ENCODE results near the gene B4GALT4.
"Not testable (repeated sequence)": the region's sequence is repeated elsewhere in the genome, so short reads cannot be mapped to it uniquely, and the experiment has no call there.

The B4GALT4 gene

GRCh38 chr3:119240591-119241434, at the start of gene B4GALT4:
TSS of gene B4GALT4 (minus strand) at chr3:119240878. CDS start at chr3:119230099, 10,779 bp downstream.
- peak; percentile 66 to 73 for DNase-seq

- DNase-seq, result peak; percentile 78 to 84
Measured at GRCh38 chr3:119289404-119289770, 48.7 kb upstream of the B4GALT4 start.

- DNase-seq, result no peak
Measured at GRCh38 chr3:119288669-119289403, 48.2 kb upstream of the B4GALT4 start.

- DNase-seq, result no peak
Measured at GRCh38 chr3:119279584-119280243, 39.0 kb upstream of the B4GALT4 start.

GRCh38 chr3:119279101-119279554, 38.5 kb upstream of the B4GALT4 start:
- DNase-seq, result no peak

- DNase-seq, result no peak
Measured at GRCh38 chr3:119276680-119277079, 36.0 kb upstream of the B4GALT4 start.

- not testable (repeated sequence) for DNase-seq
Measured at GRCh38 chr3:119270212-119270611, 29.5 kb upstream of the B4GALT4 start.

GRCh38 chr3:119261055-119261454, 20.4 kb upstream of the B4GALT4 start:
- DNase-seq, result no peak

GRCh38 chr3:119259821-119260220, 19.1 kb upstream of the B4GALT4 start:
- DNase-seq, result no peak

GRCh38 chr3:119258915-119259314, 18.2 kb upstream of the B4GALT4 start:
- peak; percentile 77 to 79 for DNase-seq

GRCh38 chr3:119257654-119258410, 17.2 kb upstream of the B4GALT4 start:
- peak; percentile 29 to 41 for DNase-seq

GRCh38 chr3:119257111-119257510, 16.4 kb upstream of the B4GALT4 start:
- no peak for DNase-seq

- DNase-seq, result no peak
Measured at GRCh38 chr3:119255214-119255613, 14.5 kb upstream of the B4GALT4 start.

GRCh38 chr3:119245778-119246177, 5.1 kb upstream of the B4GALT4 start:
- no peak for DNase-seq

- no peak for DNase-seq
Measured at GRCh38 chr3:119243712-119244111, 3.0 kb upstream of the B4GALT4 start.

GRCh38 chr3:119243058-119243529, 2.4 kb upstream of the B4GALT4 start:
- DNase-seq, result not testable (repeated sequence)

GRCh38 chr3:119242387-119243057, 1.8 kb upstream of the B4GALT4 start:
- not testable (repeated sequence) for DNase-seq

GRCh38 chr3:119240101-119240590, 532 bp downstream of the B4GALT4 start:
- DNase-seq, result no peak

- peak in 1 of 2 experiments; percentile 12 for DNase-seq
Measured at GRCh38 chr3:119239206-119239820, 1.4 kb downstream of the B4GALT4 start.

- DNase-seq, result no peak
Measured at GRCh38 chr3:119238363-119238762, 2.3 kb downstream of the B4GALT4 start.

- DNase-seq, result no peak
Measured at GRCh38 chr3:119237299-119237698, 3.4 kb downstream of the B4GALT4 start.

Data from Kasumi-1 (cell line).